ENCODE measurements around the gene DLG2. TPM values are rescaled to one million over a fixed set of nuclear protein-coding genes. Genes with fewer than 3 reads are reported as not detected.
"Not testable (repeated sequence)": the region's sequence is repeated elsewhere in the genome, so short reads cannot be mapped to it uniquely, and the experiment has no call there.

DLG2 gene
- total and polyA plus RNA-seq, 12 donors, result 1.0 to 14.8 (median 7.4) TPM

GRCh38 chr11:85414175-85414574 lies 213.0 kb downstream of the DLG2 start:
- no peaks in the 10 kb centered on the region for H3K4me1 ChIP-seq
- no peaks in the 10 kb centered on the region for H3K27me3 ChIP-seq
- no peak for DNase-seq
- H3K9me3 ChIP-seq, result peaks cover 0 to 60% (median 8%) of the 10 kb centered on the region in 11 donors
- H3K36me3 ChIP-seq, result no peaks in the 10 kb centered on the region
- H3K4me3 ChIP-seq, result no peak overlapping the region
- no peak overlapping the region for H3K27ac ChIP-seq
- no peak for ATAC-seq
- WGBS, 2 donors, result 81% methylated on average over 5 of the region's 5 CpGs
- TF ChIP-seq, protein P1, sequence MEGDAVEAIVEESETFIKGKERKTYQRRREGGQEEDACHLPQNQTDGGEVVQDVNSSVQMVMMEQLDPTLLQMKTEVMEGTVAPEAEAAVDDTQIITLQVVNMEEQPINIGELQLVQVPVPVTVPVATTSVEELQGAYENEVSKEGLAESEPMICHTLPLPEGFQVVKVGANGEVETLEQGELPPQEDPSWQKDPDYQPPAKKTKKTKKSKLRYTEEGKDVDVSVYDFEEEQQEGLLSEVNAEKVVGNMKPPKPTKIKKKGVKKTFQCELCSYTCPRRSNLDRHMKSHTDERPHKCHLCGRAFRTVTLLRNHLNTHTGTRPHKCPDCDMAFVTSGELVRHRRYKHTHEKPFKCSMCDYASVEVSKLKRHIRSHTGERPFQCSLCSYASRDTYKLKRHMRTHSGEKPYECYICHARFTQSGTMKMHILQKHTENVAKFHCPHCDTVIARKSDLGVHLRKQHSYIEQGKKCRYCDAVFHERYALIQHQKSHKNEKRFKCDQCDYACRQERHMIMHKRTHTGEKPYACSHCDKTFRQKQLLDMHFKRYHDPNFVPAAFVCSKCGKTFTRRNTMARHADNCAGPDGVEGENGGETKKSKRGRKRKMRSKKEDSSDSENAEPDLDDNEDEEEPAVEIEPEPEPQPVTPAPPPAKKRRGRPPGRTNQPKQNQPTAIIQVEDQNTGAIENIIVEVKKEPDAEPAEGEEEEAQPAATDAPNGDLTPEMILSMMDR (IDR thresholded peaks at IDR 0.05), result no peak
- intact Hi-C loops (cut with DNase I), result no loop called here

- intact Hi-C loops (cut with DNase I), result no loop called here
- Histone ChIP-seq H3K4me3 (no peak overlapping the region), H3K9me3 (peaks cover 0 to 8% (median 0%) of the 10 kb centered on the region in 11 donors), H3K4me1 (no peaks in the 10 kb centered on the region), H3K36me3 (no peaks in the 10 kb centered on the region), H3K27me3 (no peaks in the 10 kb centered on the region), H3K27ac (no peak overlapping the region)
- ATAC-seq, result no peak
- 47 to 66% methylated on average over 2 of the region's 2 CpGs for WGBS, 2 donors
- TF ChIP-seq, protein P1 (IDR thresholded peaks at IDR 0.05), result no peak
- no peak for DNase-seq
Observed at GRCh38 chr11:85407648-85408047, 219.5 kb downstream of the DLG2 start.

GRCh38 chr11:85406841-85407240 lies 220.3 kb downstream of the DLG2 start:
- Histone ChIP-seq H3K27ac (no peak overlapping the region), H3K9me3 (peaks cover 0 to 15% (median 0%) of the 10 kb centered on the region in 11 donors), H3K36me3 (no peaks in the 10 kb centered on the region), H3K4me3 (no peak overlapping the region), H3K27me3 (no peaks in the 10 kb centered on the region), H3K4me1 (no peaks in the 10 kb centered on the region)
- no peak for DNase-seq
- no peak for ATAC-seq
- intact Hi-C loops (cut with DNase I), result no loop called here
- WGBS, 2 donors, result 76 to 78% methylated on average over 3 of the region's 3 CpGs
- TF ChIP-seq, protein P1 (IDR thresholded peaks at IDR 0.05), result no peak

- intact Hi-C loops (cut with DNase I), result no loop called here
- Histone ChIP-seq H3K4me3 (no peak overlapping the region), H3K4me1 (no peaks in the 10 kb centered on the region), H3K9me3 (peaks cover 0 to 20% (median 0%) of the 10 kb centered on the region in 11 donors), H3K27ac (no peak overlapping the region), H3K27me3 (no peaks in the 10 kb centered on the region), H3K36me3 (no peaks in the 10 kb centered on the region)
- TF ChIP-seq, protein P1 (IDR thresholded peaks at IDR 0.05), result no peak
- no peak for ATAC-seq
- 79% methylated on average over 3 of the region's 3 CpGs for WGBS, 2 donors
- no peak for DNase-seq
Observed at GRCh38 chr11:85406316-85406715, 220.8 kb downstream of the DLG2 start.

DNA sequence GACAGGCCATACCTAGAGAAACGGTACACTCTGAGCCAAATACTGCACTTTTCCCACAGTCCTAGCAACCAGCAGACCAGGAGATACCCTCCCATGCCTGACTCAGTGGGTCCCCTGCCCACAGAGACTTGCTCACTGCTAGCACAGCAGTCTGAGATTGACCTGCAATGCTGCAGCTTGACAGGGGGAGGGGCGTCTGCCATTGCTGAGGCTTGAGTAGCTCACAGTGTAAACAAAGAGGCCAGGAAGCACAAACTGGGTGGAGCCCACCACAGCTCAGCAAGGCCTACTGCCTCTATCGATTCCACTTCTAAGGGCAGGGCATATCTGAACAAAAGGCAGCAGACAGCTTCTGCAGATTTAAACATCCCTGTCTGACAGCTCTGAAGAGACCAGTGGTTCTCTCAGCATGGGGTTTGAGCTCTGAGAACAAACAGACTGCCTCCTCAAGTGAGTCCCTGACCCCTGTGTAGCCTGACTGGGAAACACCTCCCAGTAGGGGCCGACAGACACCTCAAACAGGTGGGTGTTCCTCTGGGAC lies 231.6 kb downstream of the DLG2 start:
- whole genome bisulfite sequencing, 2 donors, result 54 to 59% methylated on average over 4 of the region's 4 CpGs
- not testable (repeated sequence) for H3K4me1 ChIP-seq, ATAC-seq

More for the DNA sequence above, 231.6 kb downstream of the DLG2 start:
- H3K9me3 ChIP-seq, result peaks cover 0 to 37% (median 8%) of the 10 kb centered on the region in 11 donors
- DNase-seq; H3K36me3 ChIP-seq; H3K27ac ChIP-seq; intact Hi-C loops (cut with DNase I); H3K4me3 ChIP-seq; H3K27me3 ChIP-seq: not testable (repeated sequence)

All from heart right ventricle (tissue), 16 donors.